Keratinocyte (primary cell): ENCODE results near the gene CD79A. TPM values are rescaled to one million over a fixed set of nuclear protein-coding genes. Genes with fewer than 3 reads are reported as not detected.

Source experiments
- DNase-seq: peaks from one replicate; pipeline ENCODE4 v3.0.0-alpha.2; 2011; ENCODE audit warnings: low read depth, missing footprints, low spot score
- FAIRE-seq: peaks from 2 replicates; lab custom pipeline; 2011; peaks lifted over from hg19 to GRCh38; lab: Jason Lieb, UNC
- H2AFZ ChIP-seq: 2 replicates; pipeline ENCODE4 v1.6.0; 2012; ENCODE audit warnings: low read length, control low read depth, inconsistent platforms; ENCODE audit not compliant: control insufficient read depth
- H3K27ac ChIP-seq: 2 replicates; pipeline ENCODE4 v1.5.1; 2011; ENCODE audit warnings: low read length; ENCODE audit not compliant: control insufficient read depth, insufficient read depth
- H3K27me3 ChIP-seq: 3 replicates; pipeline ENCODE4 v1.6.0; 2011; ENCODE audit warnings: low read length; ENCODE audit not compliant: control insufficient read depth, insufficient read depth; ENCODE audit errors: extremely low read depth
- H3K36me3 ChIP-seq, 2 experiments: 2 replicates in 1 of 2; 3 replicates in 1 of 2; pipeline ENCODE4 v1.5.1; 2011; ENCODE audit warnings: low read length in 2 of 2, mild to moderate bottlenecking in 1 of 2; ENCODE audit not compliant: control insufficient read depth in 2 of 2, insufficient read depth in 2 of 2; ENCODE audit errors: extremely low read depth in 1 of 2
- H3K4me1 ChIP-seq: 3 replicates; pipeline ENCODE4 v1.5.1; 2011; ENCODE audit warnings: low read length; ENCODE audit not compliant: control insufficient read depth, insufficient read depth; ENCODE audit errors: extremely low read depth
- H3K4me2 ChIP-seq: 3 replicates; pipeline ENCODE4 v1.6.0; 2011; ENCODE audit warnings: low read depth, low read length; ENCODE audit not compliant: control insufficient read depth, insufficient read depth; ENCODE audit errors: extremely low read depth
- H3K4me3 ChIP-seq, 3 experiments: fragments of 200-600 bp in 1 of 3; sonication (generic) in 1 of 3; 2 replicates in 2 of 3; 3 replicates in 1 of 3; pipeline ENCODE4 v1.5.1; 2011 to 2016; ENCODE audit warnings: low read length in 3 of 3, mild to moderate bottlenecking in 3 of 3, control low read depth in 2 of 3, inconsistent platforms in 1 of 3, low read depth in 1 of 3, mixed read lengths in 1 of 3, mixed run types in 1 of 3, moderate library complexity in 1 of 3; ENCODE audit not compliant: control insufficient read depth in 2 of 3, insufficient read depth in 2 of 3; ENCODE audit errors: extremely low read depth in 1 of 3
- H3K79me2 ChIP-seq: 2 replicates; pipeline ENCODE4 v1.6.0; 2012; ENCODE audit warnings: low read length; ENCODE audit not compliant: control insufficient read depth, insufficient read depth
- H3K9ac ChIP-seq: 3 replicates; pipeline ENCODE4 v1.6.0; 2011; ENCODE audit warnings: low read length; ENCODE audit not compliant: control insufficient read depth, insufficient read depth; ENCODE audit errors: extremely low read depth
- H3K9me1 ChIP-seq: 3 replicates; pipeline ENCODE4 v1.6.0; 2011; ENCODE audit warnings: low read length; ENCODE audit not compliant: control insufficient read depth, insufficient read depth; ENCODE audit errors: extremely low read depth
- H3K9me3 ChIP-seq: 2 replicates; pipeline ENCODE4 v1.5.1; 2012; ENCODE audit warnings: low read depth, low read length; ENCODE audit not compliant: control insufficient read depth
- H4K20me1 ChIP-seq: 3 replicates; pipeline ENCODE4 v1.6.0; 2011; ENCODE audit warnings: low read length; ENCODE audit not compliant: control insufficient read depth, insufficient read depth; ENCODE audit errors: extremely low read depth
- EZH2 ChIP-seq: IDR thresholded peaks from one replicate; pipeline ENCODE4 v1.6.1; 2012; ENCODE audit warnings: inconsistent platforms, mild to moderate bottlenecking, low read length, moderate library complexity
- dilution Hi-C: fragments of 300-500 bp; cut with MboI; formaldehyde crosslinking; loops from one replicate; pipeline ENCODE4 v1.7.0; 2020; ENCODE audit warnings: low sequenced_read_pairs; ENCODE audit not compliant: extremely low pct_ligation_motif_present
- polyA plus RNA-seq, 5 experiments: library from polyadenylated mRNA; depleted of rRNA in 3 of 5; stranded (reverse) in 3 of 5; stranded (forward) in 1 of 5; unstranded in 1 of 5; fragments of >200 nt; gene quantifications; 1 replicate in 1 of 5; 2 replicates in 3 of 5; 3 replicates in 1 of 5; pipeline versions ENCODE4 v1.2.1 to v1.2.3, GENCODE V29; 2011 to 2012; ENCODE audit warnings: missing spikeins in 2 of 5, low read depth in 1 of 5, low replicate concordance in 1 of 5
- TF ChIP-seq, protein P1 (sequence below), 3 experiments: IDR thresholded peaks in 1 of 3; conservative IDR thresholded peaks in 1 of 3; optimal IDR thresholded peaks in 1 of 3; 2 replicates in 2 of 3; 3 replicates in 1 of 3; pipeline versions ENCODE3 to v1.5.1; 2011; ENCODE audit warnings: low read length in 3 of 3, mild to moderate bottlenecking in 3 of 3, moderate library complexity in 2 of 3, control low read depth in 1 of 3, inconsistent platforms in 1 of 3; ENCODE audit not compliant: insufficient read depth in 2 of 3; ENCODE audit errors: extremely low read depth in 1 of 3

CD79A gene
- polyA plus RNA-seq, 1 donor (not counting 4 experiments of a cell fraction or from before 2014, with no cell fraction given) = 0.07 TPM

DNA sequence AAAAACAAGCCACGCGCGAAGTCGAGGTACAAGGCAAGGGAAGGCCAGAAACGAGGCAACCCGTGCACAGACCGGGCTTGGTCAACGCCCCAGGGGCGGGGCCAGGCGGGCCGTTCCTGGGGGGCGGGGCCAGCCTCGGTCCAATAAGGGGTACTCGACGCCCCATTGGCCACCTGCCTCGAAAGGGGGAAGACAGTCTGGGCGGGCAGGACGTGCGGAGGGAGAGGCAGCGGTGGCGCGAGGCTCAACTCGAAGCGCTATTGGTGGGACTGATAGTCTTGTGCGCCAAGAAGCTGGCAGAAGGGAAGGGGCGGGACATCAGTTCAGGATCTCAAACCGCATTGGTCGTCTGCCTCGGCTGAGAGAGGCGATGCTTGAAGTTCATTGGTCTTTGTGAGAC, 32.5 kb upstream of the CD79A start, which contains the start of gene LYPD4:
TSS of gene LYPD4 (minus strand) at position 83 of the 400 bp plus-strand sequence. CDS start 5,398 bp downstream, outside the sequence.
- no peak for DNase-seq
- Histone ChIP-seq H3K9me3 (no peaks in the 10 kb centered on the region), H3K4me1 (no peaks in the 10 kb centered on the region), H3K36me3 (no peaks in the 10 kb centered on the region), H2AFZ (no peak within 1 kb of the TSS), H3K9ac (no peak within 1 kb of the TSS), H3K4me2 (no peak within 1 kb of the TSS), H3K9me1 (no peaks in the 10 kb centered on the region), H3K27ac (no peak within 1 kb of the TSS), H4K20me1 (no peaks in the 10 kb centered on the region), H3K79me2 (no peaks in the 10 kb centered on the region), H3K27me3 (no peaks in the 10 kb centered on the region), H3K4me3 (no peak within 1 kb of the TSS)
- TF ChIP-seq EZH2 = no peak
- TF ChIP-seq, protein P1, sequence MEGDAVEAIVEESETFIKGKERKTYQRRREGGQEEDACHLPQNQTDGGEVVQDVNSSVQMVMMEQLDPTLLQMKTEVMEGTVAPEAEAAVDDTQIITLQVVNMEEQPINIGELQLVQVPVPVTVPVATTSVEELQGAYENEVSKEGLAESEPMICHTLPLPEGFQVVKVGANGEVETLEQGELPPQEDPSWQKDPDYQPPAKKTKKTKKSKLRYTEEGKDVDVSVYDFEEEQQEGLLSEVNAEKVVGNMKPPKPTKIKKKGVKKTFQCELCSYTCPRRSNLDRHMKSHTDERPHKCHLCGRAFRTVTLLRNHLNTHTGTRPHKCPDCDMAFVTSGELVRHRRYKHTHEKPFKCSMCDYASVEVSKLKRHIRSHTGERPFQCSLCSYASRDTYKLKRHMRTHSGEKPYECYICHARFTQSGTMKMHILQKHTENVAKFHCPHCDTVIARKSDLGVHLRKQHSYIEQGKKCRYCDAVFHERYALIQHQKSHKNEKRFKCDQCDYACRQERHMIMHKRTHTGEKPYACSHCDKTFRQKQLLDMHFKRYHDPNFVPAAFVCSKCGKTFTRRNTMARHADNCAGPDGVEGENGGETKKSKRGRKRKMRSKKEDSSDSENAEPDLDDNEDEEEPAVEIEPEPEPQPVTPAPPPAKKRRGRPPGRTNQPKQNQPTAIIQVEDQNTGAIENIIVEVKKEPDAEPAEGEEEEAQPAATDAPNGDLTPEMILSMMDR (optimal IDR thresholded peaks at IDR 0.05 in 1 of 3, IDR thresholded peaks at IDR 0.05 in 1 of 3, conservative IDR thresholded peaks at IDR 0.05 in 1 of 3; ENCODE audit: extremely low read depth in 1 of 3, insufficient read depth in 2 of 3, low read length in 3 of 3) = no peak
- FAIRE-seq = no peak
- dilution Hi-C loops = no loop called here

DNA sequence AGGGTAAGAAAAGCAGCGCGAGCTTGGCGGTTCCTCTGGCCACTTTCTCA, 32.3 kb upstream of the CD79A start, which contains the start of gene DMRTC2:
TSS of gene DMRTC2 (plus strand) at position 42 of the 50 bp plus-strand sequence. CDS start 2,387 bp downstream, outside the sequence.
- dilution Hi-C loops = no loop called here
- H2AFZ ChIP-seq = no peak within 1 kb of the TSS
- FAIRE-seq (no peak), DNase-seq (no peak)
- H3K4me2 ChIP-seq = no peak within 1 kb of the TSS
- no peaks in the 10 kb centered on the region for H3K9me3 ChIP-seq
- H3K9me1 ChIP-seq = no peaks in the 10 kb centered on the region
- H3K9ac ChIP-seq = no peak within 1 kb of the TSS
- no peaks in the 10 kb centered on the region for H3K27me3 ChIP-seq
- H4K20me1 ChIP-seq = no peaks in the 10 kb centered on the region
- no peaks in the 10 kb centered on the region for H3K79me2 ChIP-seq
- TF ChIP-seq, protein P1 (optimal IDR thresholded peaks at IDR 0.05 in 1 of 3, IDR thresholded peaks at IDR 0.05 in 1 of 3, conservative IDR thresholded peaks at IDR 0.05 in 1 of 3; ENCODE audit: extremely low read depth in 1 of 3, insufficient read depth in 2 of 3, low read length in 3 of 3) = no peak
- TF ChIP-seq EZH2 = no peak
- H3K27ac ChIP-seq = no peak within 1 kb of the TSS
- no peaks in the 10 kb centered on the region for H3K4me1 ChIP-seq
- H3K36me3 ChIP-seq = no peaks in the 10 kb centered on the region
- no peak within 1 kb of the TSS for H3K4me3 ChIP-seq
